Activated naive CD4-positive, alpha-beta T cell treated with anti-CD3 and anti-CD28 coated beads, Interleukin-2, amount 50 U/mL, for 24 hours (primary cell): ENCODE data around the gene PAPOLA.
A peak's percentile ranks its signal among the peaks of the same experiment; 100 is the strongest.

ENCODE experiments used
- H3K27ac Mint-ChIP-seq: one replicate; pipeline ENCODE4 v1.8.0; 2021; ENCODE audit warnings: mild to moderate bottlenecking, mixed read lengths
- H3K27me3 Mint-ChIP-seq: one replicate; pipeline ENCODE4 v1.8.0; 2021; ENCODE audit warnings: mixed read lengths
- H3K36me3 Mint-ChIP-seq: one replicate; pipeline ENCODE4 v1.8.0; 2021; ENCODE audit warnings: mixed read lengths
- H3K4me1 Mint-ChIP-seq: one replicate; pipeline ENCODE4 v1.8.0; 2021; ENCODE audit warnings: mixed read lengths
- H3K4me3 Mint-ChIP-seq: one replicate; pipeline ENCODE4 v1.8.0; 2021; ENCODE audit warnings: mild to moderate bottlenecking, mixed read lengths
- H3K9me3 Mint-ChIP-seq: one replicate; pipeline ENCODE4 v1.8.0; 2021; ENCODE audit warnings: mixed read lengths

PAPOLA gene

GRCh38 chr14:96584907-96585671, 82.9 kb downstream of the PAPOLA start:
- Mint-ChIP-seq H3K4me3 (no peak overlapping the region), H3K36me3 (no peaks in the 10 kb centered on the region), H3K4me1 (no peaks in the 10 kb centered on the region), H3K27ac (no peak overlapping the region), H3K9me3 (no peaks in the 10 kb centered on the region), H3K27me3 (peaks cover 8% of the 10 kb centered on the region)

GRCh38 chr14:96585672-96586013, 83.5 kb downstream of the PAPOLA start:
- Mint-ChIP-seq H3K4me3 (no peak overlapping the region), H3K9me3 (no peaks in the 10 kb centered on the region), H3K27ac (no peak overlapping the region)

GRCh38 chr14:96586056-96586455, 83.9 kb downstream of the PAPOLA start:
- Mint-ChIP-seq H3K27ac (no peak overlapping the region), H3K36me3 (no peaks in the 10 kb centered on the region), H3K4me1 (no peaks in the 10 kb centered on the region), H3K27me3 (peaks cover 8% of the 10 kb centered on the region), H3K9me3 (no peaks in the 10 kb centered on the region), H3K4me3 (no peak overlapping the region)

More at GRCh38 chr14:96585672-96586013, 83.5 kb downstream of the PAPOLA start:
- Mint-ChIP-seq H3K27me3 (peaks cover 8% of the 10 kb centered on the region), H3K4me1 (no peaks in the 10 kb centered on the region), H3K36me3 (no peaks in the 10 kb centered on the region)

- Mint-ChIP-seq H3K4me1 (peaks cover 3% of the 10 kb centered on the region), H3K27ac (no peak overlapping the region), H3K36me3 (no peaks in the 10 kb centered on the region), H3K27me3 (peaks cover 12% of the 10 kb centered on the region), H3K4me3 (no peak overlapping the region), H3K9me3 (no peaks in the 10 kb centered on the region)
Observed at GRCh38 chr14:96586921-96587822, 85.0 kb downstream of the PAPOLA start.

- Mint-ChIP-seq H3K27me3 (peaks cover 12% of the 10 kb centered on the region), H3K36me3 (no peaks in the 10 kb centered on the region), H3K9me3 (no peaks in the 10 kb centered on the region), H3K4me1 (peaks cover 6% of the 10 kb centered on the region), H3K4me3 (no peak overlapping the region), H3K27ac (no peak overlapping the region)
Observed at GRCh38 chr14:96587823-96588385, 85.7 kb downstream of the PAPOLA start.

GRCh38 chr14:96588410-96589257, 86.5 kb downstream of the PAPOLA start:
- Mint-ChIP-seq H3K36me3 (no peaks in the 10 kb centered on the region), H3K9me3 (no peaks in the 10 kb centered on the region), H3K27me3 (peaks cover 12% of the 10 kb centered on the region), H3K27ac (no peak overlapping the region), H3K4me3 (no peak overlapping the region), H3K4me1 (peaks cover 12% of the 10 kb centered on the region)

- Mint-ChIP-seq H3K27ac (no peak overlapping the region), H3K36me3 (no peaks in the 10 kb centered on the region), H3K9me3 (no peaks in the 10 kb centered on the region), H3K4me3 (no peak overlapping the region), H3K4me1 (peaks cover 12% of the 10 kb centered on the region), H3K27me3 (peaks cover 9% of the 10 kb centered on the region)
Observed at GRCh38 chr14:96589577-96589976, 87.4 kb downstream of the PAPOLA start.

- H3K36me3 Mint-ChIP-seq = no peaks in the 10 kb centered on the region
- H3K27me3 Mint-ChIP-seq = peaks cover 9% of the 10 kb centered on the region
- no peaks in the 10 kb centered on the region for H3K9me3 Mint-ChIP-seq
- H3K4me1 Mint-ChIP-seq = peaks cover 12% of the 10 kb centered on the region
- no peak overlapping the region for H3K27ac Mint-ChIP-seq
- H3K4me3 Mint-ChIP-seq = no peak overlapping the region
Observed at GRCh38 chr14:96590190-96590864, 88.1 kb downstream of the PAPOLA start.

GRCh38 chr14:96592591-96593386, 90.6 kb downstream of the PAPOLA start:
- Mint-ChIP-seq H3K27ac (no peak overlapping the region), H3K4me3 (peak overlapping the region; percentile 76), H3K36me3 (no peaks in the 10 kb centered on the region), H3K27me3 (peaks cover 8% of the 10 kb centered on the region), H3K4me1 (peaks cover 12% of the 10 kb centered on the region), H3K9me3 (no peaks in the 10 kb centered on the region)

GRCh38 chr14:96594961-96595360, 92.8 kb downstream of the PAPOLA start:
- no peak overlapping the region for H3K4me3 Mint-ChIP-seq
- peaks cover 12% of the 10 kb centered on the region for H3K4me1 Mint-ChIP-seq
- peaks cover 4% of the 10 kb centered on the region for H3K27me3 Mint-ChIP-seq
- no peaks in the 10 kb centered on the region for H3K9me3 Mint-ChIP-seq
- H3K27ac Mint-ChIP-seq = no peak overlapping the region
- H3K36me3 Mint-ChIP-seq = no peaks in the 10 kb centered on the region

GRCh38 chr14:96597680-96598079, 95.5 kb downstream of the PAPOLA start:
- Mint-ChIP-seq H3K27me3 (peaks cover 3% of the 10 kb centered on the region), H3K27ac (no peak overlapping the region), H3K9me3 (no peaks in the 10 kb centered on the region), H3K4me1 (peaks cover 9% of the 10 kb centered on the region), H3K4me3 (no peak overlapping the region), H3K36me3 (no peaks in the 10 kb centered on the region)

GRCh38 chr14:96598332-96598928, 96.2 kb downstream of the PAPOLA start:
- H3K27ac Mint-ChIP-seq = no peak overlapping the region
- H3K9me3 Mint-ChIP-seq = no peaks in the 10 kb centered on the region
- H3K27me3 Mint-ChIP-seq = peaks cover 3% of the 10 kb centered on the region
- H3K36me3 Mint-ChIP-seq = no peaks in the 10 kb centered on the region
- peaks cover 1% of the 10 kb centered on the region for H3K4me1 Mint-ChIP-seq
- no peak overlapping the region for H3K4me3 Mint-ChIP-seq

- no peaks in the 10 kb centered on the region for H3K9me3 Mint-ChIP-seq
- no peaks in the 10 kb centered on the region for H3K4me1 Mint-ChIP-seq
- no peak overlapping the region for H3K4me3 Mint-ChIP-seq
- H3K36me3 Mint-ChIP-seq = no peaks in the 10 kb centered on the region
- H3K27ac Mint-ChIP-seq = no peak overlapping the region
- H3K27me3 Mint-ChIP-seq = peaks cover 3% of the 10 kb centered on the region
Observed at GRCh38 chr14:96599076-96599475, 96.9 kb downstream of the PAPOLA start.

- H3K9me3 Mint-ChIP-seq = no peaks in the 10 kb centered on the region
- H3K27me3 Mint-ChIP-seq = peaks cover 3% of the 10 kb centered on the region
- H3K4me3 Mint-ChIP-seq = no peak overlapping the region
- no peaks in the 10 kb centered on the region for H3K36me3 Mint-ChIP-seq
- no peak overlapping the region for H3K27ac Mint-ChIP-seq
- no peaks in the 10 kb centered on the region for H3K4me1 Mint-ChIP-seq
Observed at GRCh38 chr14:96602186-96602585, 100.0 kb downstream of the PAPOLA start.
